ENCODE results near the gene MROH2A. TPM values are rescaled to one million over a fixed set of nuclear protein-coding genes. Genes with fewer than 3 reads are reported as not detected.
A peak's percentile ranks its signal among the peaks of the same experiment; 100 is the strongest.

The MROH2A gene
- total and polyA plus RNA-seq, 9 of the 15 experiments (the other 6 are each of a cell fraction or from before 2014, with no cell fraction given), result 0.03 TPM; not detected in 8

DNA sequence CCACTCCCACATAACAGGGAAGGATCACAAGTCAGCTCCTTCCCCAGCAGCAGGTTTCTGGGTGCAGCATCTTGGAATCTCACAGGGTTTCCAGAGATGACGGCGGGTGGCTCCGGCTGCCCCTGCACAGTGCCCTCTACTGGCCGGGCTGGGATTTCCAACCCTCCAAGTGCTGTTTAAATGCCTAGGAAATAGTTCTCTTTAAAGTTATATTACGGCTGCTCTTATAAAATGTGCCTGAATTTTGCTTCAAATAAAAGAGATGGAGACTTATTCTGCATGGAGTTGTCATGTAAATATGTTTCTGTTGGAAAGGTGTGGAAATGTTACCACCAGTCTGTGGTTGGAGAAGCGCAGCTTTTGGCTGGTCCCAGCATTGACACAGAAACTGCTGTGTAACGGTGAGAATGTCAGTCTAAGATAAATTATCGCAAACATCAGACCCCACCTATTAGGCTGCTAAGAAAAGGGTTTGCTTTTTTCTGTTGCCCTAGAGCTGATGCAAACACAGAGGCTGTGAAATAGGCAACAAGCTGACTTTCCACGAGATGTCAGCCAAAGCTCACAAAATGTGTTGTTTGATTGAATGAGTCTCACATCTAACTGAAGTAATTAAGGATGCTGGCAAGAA, 79.5 kb downstream of the MROH2A start (continued):
- TF ChIP-seq ZNF699 (CRISPR knock-in tag; IDR thresholded peaks at IDR 0.05; ENCODE audit: insufficient replicate concordance), result no peak
- TF ChIP-seq TSC22D4 (tag; IDR thresholded peaks at IDR 0.05), result no peak
- TF ChIP-seq U2AF1 (optimal IDR thresholded peaks at IDR 0.05; ENCODE audit: low read depth, low read length), result no peak
- TF ChIP-seq TAF9B (IDR thresholded peaks at IDR 0.05; ENCODE audit: partially characterized antibody), result peak; percentile 27
- TF ChIP-seq LCOR (CRISPR knock-in tag; IDR thresholded peaks at IDR 0.05), result no peak
- no peak for TF ChIP-seq SPI1 (IDR thresholded peaks at IDR 0.05; ENCODE audit: borderline replicate concordance, low read depth, low read length)
- peak; percentile 97 for TF ChIP-seq ZNF764 (CRISPR knock-in tag; IDR thresholded peaks at IDR 0.05; ENCODE audit: low read depth)
- TF ChIP-seq HDAC1 (IDR thresholded peaks at IDR 0.05), result no peak
- no peak for TF ChIP-seq CBX3 (IDR thresholded peaks at IDR 0.05; ENCODE audit: borderline replicate concordance in 1 of 2, low read length in 2 of 2)

DNA sequence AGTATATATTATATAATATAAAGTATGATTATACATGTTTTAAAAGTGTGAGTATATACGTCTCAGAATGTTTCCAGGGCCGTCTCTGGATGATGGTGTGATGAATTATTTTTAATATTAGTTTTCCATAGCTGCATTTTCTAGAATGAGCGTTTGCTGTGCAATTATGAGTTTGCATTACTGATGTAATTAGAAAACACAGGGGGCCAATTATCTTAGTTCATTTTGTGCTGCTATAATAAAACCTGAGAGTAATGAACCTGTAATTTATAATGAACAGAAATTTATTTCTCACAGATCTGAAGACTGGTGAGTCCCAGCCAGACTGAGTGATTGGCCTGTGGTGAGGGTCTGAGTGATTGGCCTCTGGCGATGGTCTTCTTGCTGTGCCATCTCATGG, 80.2 kb downstream of the MROH2A start:
- Histone ChIP-seq H3K36me3 (ENCODE audit: control insufficient read depth, insufficient read depth, low read length) (peaks cover 4% of the 10 kb centered on the region; the same call in 2 of the 3 replicates), H3K9me3 (replicated peaks; ENCODE audit: control insufficient read depth, insufficient read depth, low read depth, low read length) (no peaks in the 10 kb centered on the region), H3K4me1 (replicated peaks in 1 of 2; ENCODE audit: control insufficient read depth in 2 of 2, insufficient read depth in 2 of 2, low read length in 2 of 2) (peaks cover 12 to 14% of the 10 kb centered on the region in 2 experiments; a peak in 4 of 5 replicates), H3K27ac (ENCODE audit: extremely low read depth, low read depth, low read length) (no peak overlapping the region; the same call in 2 of the 3 replicates), H4K20me1 (replicated peaks; ENCODE audit: control insufficient read depth, insufficient read depth, low read length) (no peaks in the 10 kb centered on the region), H2AFZ (ENCODE audit: low read depth, low read length) (no peak overlapping the region), H3K4me2 (ENCODE audit: insufficient read depth, low read length) (no peak overlapping the region), H3K9ac (ENCODE audit: insufficient read depth in 1 of 2, low read depth in 2 of 2, low read length in 2 of 2) (no peak overlapping the region; a peak in 1 of 4 replicates), H3K4me3 (no peak overlapping the region), H3K27me3 (ENCODE audit: control insufficient read depth in 2 of 2, insufficient read depth in 2 of 2, low read length in 2 of 2) (no peaks in the 10 kb centered on the region), H3K9me1 (ENCODE audit: control insufficient read depth, insufficient read depth, low read length) (no peaks in the 10 kb centered on the region), H3K79me2 (ENCODE audit: control insufficient read depth, insufficient read depth, low read length) (peaks cover 11% of the 10 kb centered on the region)
- intact Hi-C loops (cut with micrococcal nuclease), result loop anchor here (2.0 to 10.0 kb wide), 4 partner anchors 56 to 1256 kb away; no protein-coding TSS in a partner anchor
- in situ Hi-C loops (cut with MboI), result loop anchor here (25.0 kb wide), 1 partner anchor 679 kb away; no protein-coding TSS in a partner anchor
- ATAC-seq, result no peak
- BruUV-seq (replicated peaks), result no TSS peak
- DNase-seq (ENCODE audit: extremely low read depth in 1 of 4, low spot score in 3 of 4), result no peak
- FAIRE-seq, result no peak
- WGBS (ENCODE audit: insufficient coverage, low coverage, missing lambda C conversion rate), result 49% methylated on average over 4 of the region's 4 CpGs
- POLR2A ChIA-PET, result interaction anchor here (1.0 to 1.7 kb wide), 4 partner anchors 9 to 18 kb away, joined by 4 to 7 read pairs (median 5); partner anchors contain the start of gene MSL3B
- CTCF ChIA-PET (ENCODE audit: low intra/inter-chr PET ratio), result interaction anchor here (0.6 to 1.3 kb wide), 3 partner anchors 57 to 115 kb away, joined by 3 to 6 read pairs (median 3); no protein-coding TSS in a partner anchor
- no peak for TF ChIP-seq ZNF445 (CRISPR knock-in tag; IDR thresholded peaks at IDR 0.05; ENCODE audit: low read depth)
- no peak for TF ChIP-seq HMG20B (CRISPR knock-in tag; IDR thresholded peaks at IDR 0.05)
- TF ChIP-seq EZH2 (IDR thresholded peaks at IDR 0.05; ENCODE audit: borderline replicate concordance, low read depth, low read length), result no peak
- no peak for TF ChIP-seq CREB1 (IDR thresholded peaks at IDR 0.05)
- no peak for TF ChIP-seq CREB1 (CRISPR knock-in tag; IDR thresholded peaks at IDR 0.05)
- TF ChIP-seq NCOA4 (IDR thresholded peaks at IDR 0.05; ENCODE audit: partially characterized antibody), result no peak
- no peak for TF ChIP-seq DPF2 (IDR thresholded peaks at IDR 0.05)
- TF ChIP-seq PURB (CRISPR knock-in tag; IDR thresholded peaks at IDR 0.05; ENCODE audit: low read depth), result no peak
- no peak for TF ChIP-seq LCOR (CRISPR knock-in tag; IDR thresholded peaks at IDR 0.05)
- no peak for TF ChIP-seq ZNF174 (CRISPR knock-in tag; IDR thresholded peaks at IDR 0.05)
- TF ChIP-seq, protein P1, sequence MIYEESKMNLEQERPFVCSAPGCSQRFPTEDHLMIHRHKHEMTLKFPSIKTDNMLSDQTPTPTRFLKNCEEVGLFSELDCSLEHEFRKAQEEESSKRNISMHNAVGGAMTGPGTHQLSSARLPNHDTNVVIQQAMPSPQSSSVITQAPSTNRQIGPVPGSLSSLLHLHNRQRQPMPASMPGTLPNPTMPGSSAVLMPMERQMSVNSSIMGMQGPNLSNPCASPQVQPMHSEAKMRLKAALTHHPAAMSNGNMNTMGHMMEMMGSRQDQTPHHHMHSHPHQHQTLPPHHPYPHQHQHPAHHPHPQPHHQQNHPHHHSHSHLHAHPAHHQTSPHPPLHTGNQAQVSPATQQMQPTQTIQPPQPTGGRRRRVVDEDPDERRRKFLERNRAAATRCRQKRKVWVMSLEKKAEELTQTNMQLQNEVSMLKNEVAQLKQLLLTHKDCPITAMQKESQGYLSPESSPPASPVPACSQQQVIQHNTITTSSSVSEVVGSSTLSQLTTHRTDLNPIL (CRISPR knock-in tag; IDR thresholded peaks at IDR 0.05), result no peak
- TF ChIP-seq ILF3 (IDR thresholded peaks at IDR 0.05; ENCODE audit: borderline replicate concordance), result no peak
- TF ChIP-seq, protein P2, sequence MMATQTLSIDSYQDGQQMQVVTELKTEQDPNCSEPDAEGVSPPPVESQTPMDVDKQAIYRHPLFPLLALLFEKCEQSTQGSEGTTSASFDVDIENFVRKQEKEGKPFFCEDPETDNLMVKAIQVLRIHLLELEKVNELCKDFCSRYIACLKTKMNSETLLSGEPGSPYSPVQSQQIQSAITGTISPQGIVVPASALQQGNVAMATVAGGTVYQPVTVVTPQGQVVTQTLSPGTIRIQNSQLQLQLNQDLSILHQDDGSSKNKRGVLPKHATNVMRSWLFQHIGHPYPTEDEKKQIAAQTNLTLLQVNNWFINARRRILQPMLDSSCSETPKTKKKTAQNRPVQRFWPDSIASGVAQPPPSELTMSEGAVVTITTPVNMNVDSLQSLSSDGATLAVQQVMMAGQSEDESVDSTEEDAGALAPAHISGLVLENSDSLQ (IDR thresholded peaks at IDR 0.05), result no peak
